DMS153 treated with DMSO at 0.1 percent for 48 hours (cell line): ENCODE measurements around the gene WEE2.

ENCODE experiments used
- DNase-seq: peaks from one replicate; lab custom pipeline; 2025; ENCODE audit not compliant: unreplicated experiment; lab: John Stamatoyannopoulos, UW

Gene WEE2

DNA sequence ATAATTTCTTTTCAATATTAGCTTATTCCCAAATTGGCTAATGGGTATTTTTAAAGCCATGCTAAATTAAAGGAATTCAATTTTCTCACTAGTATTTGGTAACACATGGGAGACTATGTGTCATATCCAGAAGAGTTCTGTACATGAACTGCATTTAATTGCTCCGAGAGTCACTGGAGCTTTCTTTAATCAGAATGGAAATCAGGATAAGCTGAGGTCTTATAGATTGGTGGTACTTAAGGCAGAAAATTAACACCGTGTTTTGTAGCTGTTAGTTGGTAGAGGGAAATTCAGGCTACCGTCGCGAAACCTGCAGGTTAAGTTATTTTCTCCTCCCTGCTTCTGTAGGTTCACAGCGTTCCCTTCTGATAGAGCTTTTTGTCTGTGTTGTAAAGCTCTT, at the start of gene WEE2:
Gene WEE2, plus strand, starts transcription at position 3 of the 400 bp plus-strand sequence. CDS start 406 bp downstream, outside the sequence.
- no peak for DNase-seq

DNA sequence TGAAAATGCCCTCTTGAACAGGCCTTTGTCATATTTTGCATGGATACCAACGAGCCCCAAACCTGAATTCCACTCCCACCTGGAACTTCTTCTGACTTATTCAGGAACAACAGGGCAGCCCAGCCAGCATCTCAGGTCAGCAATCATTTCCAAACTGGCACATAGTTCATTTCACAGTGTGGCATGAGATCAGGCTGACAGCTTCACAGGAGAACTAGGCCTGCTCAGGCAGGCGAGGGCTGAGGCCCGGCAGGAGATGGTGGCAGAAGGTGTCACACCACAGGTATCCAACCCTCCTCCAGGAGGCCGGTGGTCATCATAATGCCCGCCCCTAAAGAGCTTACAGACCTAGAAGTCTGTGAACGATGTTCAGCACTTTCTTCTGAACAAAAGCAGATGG, 48.7 kb upstream of the WEE2 start:
- DNase-seq = no peak

DNA sequence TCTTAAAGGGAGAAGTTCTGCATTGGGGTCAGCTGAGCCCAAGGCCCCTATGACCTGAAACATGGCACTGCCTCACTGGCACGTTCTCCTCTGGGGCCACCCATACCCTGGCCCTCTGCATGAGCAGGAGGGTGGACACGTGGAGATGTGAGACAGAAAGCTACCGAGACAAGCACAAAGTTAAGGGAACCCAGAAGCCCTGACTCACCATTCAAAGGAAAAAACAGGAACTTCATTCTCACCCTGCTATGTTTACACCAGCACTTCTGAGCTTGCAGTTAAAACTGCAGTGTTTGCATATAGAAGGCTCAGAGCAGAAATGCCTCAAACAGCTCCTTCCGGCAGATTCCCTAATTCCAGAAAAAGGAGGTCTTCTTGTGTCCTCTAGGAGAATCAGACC, 47.9 kb upstream of the WEE2 start:
- DNase-seq = no peak

DNA sequence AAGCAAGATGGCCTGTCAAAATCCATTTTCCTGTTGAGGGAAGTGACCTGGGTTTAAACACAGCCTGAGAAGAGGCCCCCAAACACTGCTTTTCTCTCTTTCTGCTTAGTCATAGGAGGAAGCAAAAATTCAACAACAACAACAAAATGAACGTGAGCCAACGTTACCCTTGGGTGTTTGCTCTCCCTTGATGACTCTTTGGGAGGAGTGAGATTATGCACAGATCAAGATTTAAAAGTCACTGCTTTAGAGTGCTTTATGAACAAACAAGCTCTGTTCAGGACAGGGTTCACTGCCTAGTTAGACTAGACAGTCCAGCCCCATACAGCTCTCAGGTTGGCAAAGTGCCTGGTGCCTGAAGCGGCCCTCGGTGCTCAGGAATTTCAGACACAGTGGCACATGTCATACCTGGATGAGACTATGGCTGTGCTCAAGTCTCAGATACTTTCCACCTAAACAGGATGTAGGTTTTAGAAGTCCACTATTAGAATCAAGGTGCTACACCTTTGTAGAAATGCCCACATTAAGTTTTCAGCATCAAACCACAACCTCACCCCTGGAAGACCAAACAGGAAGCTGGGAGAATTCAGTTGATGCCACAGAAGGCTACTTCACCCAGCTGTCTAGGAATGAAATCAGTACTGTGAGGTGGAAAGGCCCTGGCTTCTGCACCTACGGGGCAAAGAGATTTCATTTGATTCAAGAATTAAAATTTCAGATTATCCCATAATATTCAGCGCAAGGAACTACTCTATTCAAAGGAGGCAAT, 44.9 kb upstream of the WEE2 start:
- DNase-seq = no peak

DNA sequence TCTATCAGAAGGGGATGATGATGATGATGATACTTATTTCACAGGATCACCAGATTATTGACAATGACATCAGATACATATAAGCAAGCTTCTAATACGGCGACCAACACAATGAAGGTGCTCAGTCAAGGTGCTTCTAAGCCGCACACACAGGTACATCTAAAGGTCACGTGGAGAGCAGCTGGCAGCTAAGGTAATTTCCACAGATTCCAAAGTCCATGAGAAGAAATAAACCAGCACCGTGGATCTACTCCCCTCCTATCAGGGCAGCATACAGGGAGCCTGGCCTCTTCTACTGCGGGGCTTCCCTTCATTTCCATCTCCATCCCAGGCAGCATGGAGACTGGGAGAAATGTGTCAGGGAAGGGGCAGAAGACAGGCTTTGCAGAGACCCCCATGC, 43.7 kb upstream of the WEE2 start:
- DNase-seq = no peak

DNA sequence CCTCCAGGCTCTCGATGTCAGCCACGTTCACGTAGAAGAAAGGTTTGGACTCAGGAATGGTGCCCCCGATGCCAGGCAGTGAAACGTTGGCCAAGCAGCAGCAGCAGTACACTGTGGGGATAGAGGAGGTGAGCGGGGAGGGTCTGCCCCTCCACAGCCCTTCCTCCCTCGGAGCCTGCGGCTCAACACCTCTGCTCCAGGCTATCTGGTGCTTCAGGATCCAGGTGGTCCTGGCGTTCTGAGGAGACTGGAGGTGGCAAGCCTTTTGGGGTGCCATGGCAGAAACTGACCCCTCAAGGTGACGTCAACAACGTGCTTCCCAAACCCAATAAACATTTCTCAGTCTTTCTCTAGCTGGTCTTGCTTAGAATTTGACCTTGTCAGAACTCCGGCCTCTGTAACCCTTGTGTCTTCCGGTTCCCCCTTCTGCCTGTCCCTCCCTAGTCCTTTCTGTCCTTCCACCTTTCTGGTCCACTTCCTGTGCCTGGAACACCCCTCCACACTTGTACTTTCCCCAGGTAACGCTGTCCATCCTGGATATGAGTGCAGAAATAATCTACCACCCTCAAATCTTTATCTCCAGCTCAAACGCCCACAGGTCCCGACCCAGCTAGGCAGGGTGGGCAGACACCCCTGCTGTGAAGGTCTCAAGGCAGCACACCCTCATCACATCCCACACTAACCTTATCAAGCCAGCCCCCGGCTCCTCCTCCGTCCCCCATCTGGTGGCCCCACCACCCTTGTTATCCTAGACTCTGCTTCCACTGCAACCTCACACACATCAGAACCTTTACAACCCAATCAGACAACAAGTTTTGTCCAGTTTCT, 42.7 kb upstream of the WEE2 start:
- no peak for DNase-seq

DNA sequence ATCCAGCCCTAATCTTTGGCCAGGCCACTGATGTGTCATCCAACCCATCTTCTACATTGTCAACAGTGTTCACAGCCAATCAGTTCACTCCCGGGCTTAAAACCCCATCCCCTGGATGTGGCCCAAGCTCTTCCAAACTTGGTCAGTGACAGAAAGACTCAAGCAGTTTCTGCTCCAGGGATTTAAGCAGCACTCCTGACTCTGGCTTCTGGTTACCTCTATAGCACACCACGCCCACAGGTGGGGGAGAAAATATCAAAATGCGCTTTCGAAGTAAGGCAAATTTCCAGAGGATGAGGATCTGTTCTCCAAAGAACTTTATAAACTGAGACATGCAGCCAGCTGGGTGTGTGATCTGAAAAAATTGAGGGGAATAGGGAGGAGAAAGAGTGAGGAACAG, 42.1 kb upstream of the WEE2 start:
- no peak for DNase-seq

DNA sequence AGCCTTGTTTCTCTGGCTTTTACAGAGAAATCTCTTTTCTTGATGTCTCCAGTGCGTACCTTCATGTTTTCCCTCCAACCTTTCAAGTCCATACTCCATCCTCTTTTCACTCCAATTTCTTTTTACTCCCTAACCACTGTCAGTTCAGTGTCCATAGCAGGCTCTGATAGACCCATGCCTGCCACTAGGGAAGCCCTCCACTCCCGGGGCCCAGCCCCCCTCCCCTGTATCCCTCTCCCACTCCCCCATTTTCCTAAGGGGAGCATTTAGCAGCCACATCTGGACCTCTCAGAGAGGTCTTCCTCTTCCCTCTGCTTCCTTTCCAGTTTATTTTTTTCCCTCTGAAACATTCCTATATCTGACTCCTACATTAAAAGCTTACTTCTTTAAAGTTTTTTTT, 39.3 kb upstream of the WEE2 start:
- DNase-seq = no peak

DNA sequence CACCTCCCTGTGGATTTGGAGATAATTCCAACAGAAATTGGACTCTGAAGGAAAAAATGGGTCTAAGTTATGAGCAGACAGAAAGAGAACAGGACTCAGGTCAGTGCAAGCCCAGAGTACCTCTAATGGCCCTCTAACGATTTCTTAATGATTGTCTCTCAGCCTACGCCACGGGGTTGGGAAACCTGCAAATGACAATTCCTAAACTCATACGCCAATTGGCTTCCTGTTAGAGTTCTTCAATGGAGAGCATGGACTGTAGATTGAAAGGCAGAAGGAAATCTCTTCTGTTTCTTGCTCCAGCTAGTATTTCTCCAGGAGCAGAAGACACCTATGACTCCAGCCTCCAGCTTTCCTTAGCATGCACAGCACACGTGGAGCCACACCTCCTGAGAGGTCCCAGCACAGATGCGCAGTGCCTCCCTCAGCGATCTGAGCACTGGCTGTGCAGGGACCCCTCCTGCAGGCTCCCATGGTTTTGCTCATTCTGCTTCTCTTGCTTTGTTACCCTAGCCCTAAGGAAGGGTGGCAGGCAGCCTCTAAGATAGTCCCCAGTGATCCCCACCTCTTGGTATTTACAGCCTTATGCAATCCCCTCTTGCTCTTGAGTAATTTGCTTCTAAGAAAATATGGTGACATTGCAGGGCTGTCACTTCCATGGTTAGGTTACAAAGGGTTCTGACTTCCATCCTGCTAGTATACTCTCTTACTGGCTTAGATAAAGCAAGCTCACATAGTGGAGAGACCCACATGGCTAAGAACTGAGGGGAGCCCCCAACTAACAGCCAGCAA, 36.3 kb upstream of the WEE2 start:
- no peak for DNase-seq

DNA sequence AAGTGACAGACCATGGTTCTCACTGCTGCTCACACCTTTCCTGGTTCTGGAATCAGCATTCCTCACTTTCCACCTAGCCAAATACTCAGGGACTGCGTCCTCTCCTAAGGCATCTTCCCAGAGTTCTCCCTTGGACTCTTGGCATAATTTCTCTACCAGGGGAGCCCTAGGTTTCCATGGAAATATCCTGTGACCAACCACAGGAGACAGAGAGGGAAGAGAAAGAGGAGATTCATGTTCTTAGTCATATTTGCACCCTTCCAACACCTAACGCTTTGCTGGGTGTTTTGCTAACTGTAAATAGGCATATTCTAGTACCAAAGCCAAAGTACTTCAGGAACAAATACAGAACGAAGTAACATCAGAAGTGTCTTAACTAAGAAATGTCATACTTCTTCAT, 34.8 kb upstream of the WEE2 start:
- no peak for DNase-seq

DNA sequence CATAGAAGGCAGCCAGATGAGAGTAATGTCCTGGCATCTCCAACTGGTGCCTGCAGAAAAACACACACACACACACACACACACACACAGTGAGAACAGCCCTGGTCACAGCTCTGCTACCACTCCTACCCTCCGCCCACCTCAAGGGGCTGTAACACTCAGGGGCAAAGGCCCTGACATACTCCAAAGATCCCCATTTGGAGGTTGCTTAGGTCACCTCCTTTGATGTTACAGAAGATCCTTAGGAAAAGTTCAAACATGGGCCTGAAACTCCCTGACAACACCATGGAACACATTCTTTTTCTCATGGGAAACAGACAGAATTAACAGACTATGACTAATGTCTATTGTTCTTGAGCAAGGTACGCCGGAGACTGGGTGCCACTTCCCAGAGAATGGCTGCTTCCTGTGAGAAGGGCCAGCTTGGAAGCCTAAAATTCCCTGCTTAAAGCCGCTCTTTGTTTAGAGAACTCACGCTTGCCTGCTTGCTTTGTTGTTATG, 33.9 kb upstream of the WEE2 start:
- no peak for DNase-seq

DNA sequence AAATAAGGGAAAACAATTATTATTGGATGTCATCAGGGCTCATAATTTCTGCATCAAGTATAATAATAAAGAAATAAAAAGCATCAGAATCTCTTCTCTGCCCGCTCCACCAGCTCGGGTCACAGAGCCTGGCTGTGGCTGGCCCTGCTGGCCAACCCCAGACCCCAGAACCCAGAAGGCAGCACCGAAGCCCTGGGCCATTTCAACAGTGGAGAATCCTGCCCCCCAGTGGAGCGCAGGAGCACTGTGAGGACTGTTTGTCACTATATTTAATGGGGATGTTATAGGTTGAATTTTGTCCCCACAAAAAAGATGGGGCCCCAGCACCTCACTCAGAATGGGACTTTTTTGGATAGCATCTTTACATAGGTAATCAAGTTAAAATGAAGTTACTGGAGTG, 33.5 kb upstream of the WEE2 start:
- no peak for DNase-seq

DNA sequence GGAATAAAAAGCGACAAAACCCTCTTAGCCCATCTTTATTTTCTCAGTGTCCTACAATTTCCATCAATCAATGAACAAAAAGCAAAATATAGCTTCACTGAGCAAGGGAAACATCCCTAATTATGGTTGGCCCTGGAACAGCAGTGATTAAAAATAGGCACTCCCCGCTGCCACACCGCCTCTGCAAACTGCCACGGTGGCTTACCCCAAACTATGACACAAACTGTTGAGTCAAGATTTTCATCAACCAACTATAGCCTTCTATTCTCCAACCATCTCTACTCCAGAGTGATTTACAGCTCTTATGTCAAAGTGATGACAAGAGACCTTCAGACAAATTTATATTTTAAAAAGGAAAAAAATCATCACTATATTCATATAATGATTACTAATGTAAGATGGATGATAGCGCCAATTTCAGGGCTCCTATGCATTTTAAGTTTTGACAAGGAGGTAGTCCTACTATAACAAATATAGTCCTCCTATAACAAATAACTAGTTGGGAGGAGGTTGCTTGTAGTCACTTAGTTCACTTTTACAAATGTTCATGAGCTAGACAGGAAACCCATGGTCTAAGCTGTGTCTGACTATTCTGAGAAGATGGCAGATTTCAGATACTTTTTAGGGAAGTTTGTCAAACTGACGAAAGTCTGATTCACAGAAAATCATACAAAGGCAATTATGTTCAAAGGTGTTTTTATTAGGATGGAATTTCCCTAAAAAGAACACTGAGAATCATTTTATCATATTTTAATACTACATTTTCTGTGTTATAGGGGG, 32.5 kb upstream of the WEE2 start:
- DNase-seq = no peak

DNA sequence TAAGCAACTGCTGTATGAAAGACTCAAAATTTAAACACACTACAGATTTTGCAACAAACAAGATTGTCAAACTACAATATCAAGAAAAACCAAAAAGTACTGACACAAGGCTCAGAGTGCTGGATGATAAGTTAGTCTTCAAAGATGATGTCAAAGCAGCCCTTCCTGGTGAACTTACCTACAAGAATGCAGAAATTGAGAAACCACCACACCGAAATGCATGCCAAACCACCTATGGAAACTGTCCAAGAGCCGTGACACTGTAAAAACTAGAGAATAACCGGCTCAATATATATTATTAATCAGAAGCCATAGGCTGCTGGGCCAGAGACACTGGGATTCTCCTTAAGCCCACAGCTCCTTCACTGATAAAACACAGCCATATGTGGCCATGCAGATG, 31.5 kb upstream of the WEE2 start:
- no peak for DNase-seq

DNA sequence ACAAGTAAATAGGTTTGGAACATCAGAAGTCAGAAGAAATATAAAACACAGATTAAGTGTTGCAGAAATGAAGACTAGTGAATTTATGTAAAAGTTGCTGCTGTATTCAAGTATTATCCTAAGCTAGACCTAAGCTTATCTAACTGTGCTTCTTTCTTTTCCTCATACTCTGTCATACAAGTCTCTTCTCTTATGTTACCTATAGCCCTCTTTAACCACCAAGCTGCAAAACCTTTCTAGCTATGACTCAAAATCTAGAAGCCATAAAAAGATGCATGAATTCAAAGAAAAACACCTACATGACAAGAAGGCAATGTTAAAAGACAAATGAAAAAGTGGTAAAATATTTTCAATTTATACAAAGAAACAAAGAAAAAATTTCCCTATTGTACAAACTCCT, 29.1 kb upstream of the WEE2 start:
- DNase-seq = no peak

DNA sequence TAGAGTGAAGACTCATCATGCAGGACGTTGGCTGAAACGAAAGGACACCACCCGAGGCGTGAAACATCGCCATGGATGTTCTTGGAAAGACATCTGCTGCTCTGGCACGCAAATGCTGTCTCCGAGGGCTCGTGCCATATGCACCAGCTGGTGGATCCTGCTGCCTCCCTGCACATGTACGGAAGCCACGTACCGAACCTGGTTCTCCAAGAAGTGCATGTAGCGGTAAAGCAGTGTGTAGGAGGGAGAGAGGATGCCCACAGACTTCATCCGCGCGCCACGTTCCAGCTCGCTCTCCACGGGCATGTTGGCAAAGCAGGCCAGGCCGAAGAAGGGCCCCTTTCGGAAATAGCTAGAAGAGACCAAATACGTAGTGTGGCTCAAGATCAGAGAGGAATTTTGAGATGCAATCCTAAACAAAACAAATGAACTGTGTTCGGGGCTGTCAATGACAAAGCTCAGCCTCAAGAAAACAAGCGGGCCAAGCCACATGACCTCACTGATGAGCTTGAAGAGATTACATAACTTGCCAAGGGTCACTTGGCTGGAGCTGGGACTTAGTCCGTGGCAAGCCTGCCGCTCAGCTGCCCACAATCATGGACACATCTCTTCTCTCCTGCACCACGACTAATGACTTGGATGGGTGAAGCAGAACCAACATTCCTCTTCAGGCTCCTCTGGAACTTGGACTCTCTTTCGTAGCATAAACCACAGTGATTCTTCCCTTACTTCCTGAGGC, 22.7 kb upstream of the WEE2 start:
- DNase-seq = no peak

DNA sequence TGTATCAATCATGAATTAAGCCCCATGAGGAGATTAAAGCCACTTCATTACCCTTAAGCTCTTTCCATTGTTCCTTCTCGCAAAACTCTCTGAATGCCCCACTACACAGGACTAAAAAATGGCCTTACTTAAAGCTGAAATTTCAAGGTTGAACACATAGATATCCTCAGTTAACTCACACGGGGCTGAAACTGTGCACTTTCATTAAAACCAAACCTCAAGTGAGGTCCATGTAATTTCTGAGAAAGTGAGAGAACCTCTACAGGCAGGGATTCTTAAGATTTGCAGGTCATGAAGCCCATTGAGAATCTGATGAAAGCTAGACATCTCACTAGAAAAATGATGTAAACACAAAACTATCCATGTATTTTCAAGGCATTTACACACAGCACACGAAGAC, 22.1 kb upstream of the WEE2 start:
- no peak for DNase-seq

DNA sequence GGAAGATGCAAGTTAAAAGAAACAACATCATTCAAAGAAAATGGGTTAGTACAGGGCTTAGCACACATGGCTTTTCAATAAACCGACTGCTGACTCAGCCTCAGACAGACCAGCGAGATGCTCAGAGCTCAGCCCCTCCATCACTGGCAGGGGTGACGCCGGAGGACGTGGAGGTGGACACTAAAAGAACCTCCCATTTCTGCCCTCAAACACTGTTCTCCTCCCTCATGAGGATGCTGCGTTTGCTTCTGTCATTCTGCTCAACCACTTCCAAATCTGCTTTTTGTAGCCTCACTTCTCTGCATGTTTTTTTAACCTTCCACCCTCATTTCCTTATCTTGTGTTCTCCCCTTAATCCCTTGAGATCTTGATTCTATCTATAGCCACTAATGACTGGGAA, 21.5 kb upstream of the WEE2 start:
- DNase-seq = no peak

DNA sequence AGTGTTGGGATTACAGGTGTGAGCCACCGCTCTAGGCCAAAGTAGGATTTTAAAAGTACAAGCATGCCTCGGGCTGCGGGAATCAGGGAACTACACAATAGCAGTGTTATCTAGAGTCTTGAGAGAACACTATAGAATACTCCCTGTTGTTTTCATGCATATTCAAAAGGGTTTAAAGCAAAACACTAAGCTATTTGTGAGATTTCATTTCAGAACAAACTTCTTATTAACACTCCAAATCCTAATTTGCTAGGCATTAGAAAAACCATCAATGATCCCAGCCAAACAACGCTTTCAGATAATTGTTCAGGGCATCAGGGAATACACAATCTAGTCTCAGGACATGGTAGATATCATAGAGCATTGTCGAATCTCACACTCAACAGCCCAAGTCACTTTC, 20.1 kb upstream of the WEE2 start:
- DNase-seq = no peak
